Iris pigment epithelial cell (primary cell): ENCODE data around the gene FDX2.

Experiments
- DNase-seq: peaks from one replicate; pipeline ENCODE4 v3.0.0-alpha.2; 2011; ENCODE audit warnings: low read depth

The FDX2 gene

GRCh38 chr19:10332965-10333757 lies 17.3 kb upstream of the FDX2 start, which contains the start of gene RAVER1:
Gene RAVER1 (minus strand): TSS chr19:10333529. CDS start chr19:10333507, 22 bp downstream.
- peak; percentile 99 for DNase-seq

- no peak for DNase-seq
These were observed 16.5 kb upstream of the FDX2 start for GRCh38 chr19:10332158-10332964.

- DNase-seq, result no peak
These were observed 13.7 kb upstream of the FDX2 start for GRCh38 chr19:10329555-10329954.

DNA sequence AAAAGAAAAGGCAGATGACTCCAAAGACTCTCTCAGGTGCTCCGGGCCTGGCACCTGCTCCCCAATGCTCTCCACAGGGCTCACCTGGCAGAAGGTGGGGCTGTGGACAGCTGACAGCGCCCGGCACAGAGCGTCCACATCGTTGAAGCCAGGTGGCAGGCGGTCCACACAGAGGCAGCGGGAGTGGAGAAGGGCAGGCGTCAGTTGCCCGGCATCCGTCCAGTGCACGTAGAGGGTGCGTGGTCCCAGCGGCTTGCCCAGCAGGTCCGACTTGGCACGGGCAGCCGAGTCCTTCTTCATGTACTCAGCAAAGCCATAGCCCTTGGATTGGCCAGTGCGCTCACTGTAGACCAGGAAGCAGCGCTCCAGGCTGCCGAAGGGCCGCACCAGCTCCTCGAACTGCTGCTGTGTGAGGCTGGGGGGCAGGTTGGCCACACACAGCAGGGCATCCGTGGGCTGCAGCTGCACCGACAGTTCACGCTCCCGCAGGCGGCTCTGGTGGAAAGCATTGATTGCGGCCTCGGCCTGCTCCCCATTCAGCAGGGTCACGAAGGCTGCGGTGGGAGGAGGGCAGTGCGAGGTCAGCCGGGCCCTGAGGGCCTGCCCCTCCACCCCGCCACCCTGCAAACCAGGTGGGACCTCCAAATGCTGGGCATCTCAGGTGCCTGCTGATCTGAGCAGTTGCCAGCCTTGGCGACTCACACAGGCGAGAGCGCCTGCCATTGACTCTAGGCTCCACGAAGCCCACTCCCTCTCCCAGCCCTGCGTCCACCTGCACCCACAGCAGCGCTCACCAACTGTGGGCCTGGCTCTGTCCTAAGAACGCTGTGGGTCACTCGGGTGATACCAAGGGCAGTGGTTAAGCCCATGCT lies 13.0 kb upstream of the FDX2 start:
- DNase-seq, result no peak

DNA sequence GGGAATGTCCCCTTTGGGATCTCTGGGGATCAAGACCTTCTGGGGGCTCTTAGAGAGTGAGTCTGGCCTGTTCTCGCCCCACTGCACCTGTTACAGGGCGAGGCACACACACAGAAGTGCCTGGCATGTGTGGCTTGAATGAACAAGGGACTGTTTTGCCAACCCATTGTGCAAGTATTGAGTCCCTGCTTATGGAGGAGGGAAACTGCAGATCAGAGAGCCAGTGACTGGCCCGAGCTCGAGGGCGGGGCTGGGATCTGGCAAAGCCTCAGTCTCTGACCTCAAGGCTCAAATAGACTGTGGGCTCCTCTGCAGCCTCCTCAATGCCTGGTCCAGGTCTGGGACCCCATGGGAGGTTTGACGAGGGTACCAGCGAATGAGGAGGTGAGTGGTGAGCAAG lies 12.0 kb upstream of the FDX2 start:
- no peak for DNase-seq

DNA sequence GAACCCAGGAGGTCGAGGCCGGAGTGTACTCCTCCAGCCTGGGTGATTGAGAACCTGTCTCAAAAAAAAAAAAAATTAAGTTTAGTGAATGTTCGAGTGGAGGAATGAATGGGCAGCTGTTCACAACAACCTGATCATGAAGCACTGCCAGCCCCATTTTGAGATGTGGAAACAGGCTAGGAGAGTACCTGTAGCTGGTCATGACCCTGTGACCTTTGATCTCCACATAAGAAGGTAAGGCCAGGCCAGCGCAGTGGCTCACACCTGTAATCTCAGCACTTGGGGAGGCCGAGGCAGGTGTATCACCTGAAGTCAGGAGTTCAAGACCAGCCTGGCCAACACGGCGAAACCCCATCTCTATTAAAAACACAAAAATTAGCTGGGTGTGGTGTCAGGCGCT lies 9.9 kb upstream of the FDX2 start:
- no peak for DNase-seq

DNA sequence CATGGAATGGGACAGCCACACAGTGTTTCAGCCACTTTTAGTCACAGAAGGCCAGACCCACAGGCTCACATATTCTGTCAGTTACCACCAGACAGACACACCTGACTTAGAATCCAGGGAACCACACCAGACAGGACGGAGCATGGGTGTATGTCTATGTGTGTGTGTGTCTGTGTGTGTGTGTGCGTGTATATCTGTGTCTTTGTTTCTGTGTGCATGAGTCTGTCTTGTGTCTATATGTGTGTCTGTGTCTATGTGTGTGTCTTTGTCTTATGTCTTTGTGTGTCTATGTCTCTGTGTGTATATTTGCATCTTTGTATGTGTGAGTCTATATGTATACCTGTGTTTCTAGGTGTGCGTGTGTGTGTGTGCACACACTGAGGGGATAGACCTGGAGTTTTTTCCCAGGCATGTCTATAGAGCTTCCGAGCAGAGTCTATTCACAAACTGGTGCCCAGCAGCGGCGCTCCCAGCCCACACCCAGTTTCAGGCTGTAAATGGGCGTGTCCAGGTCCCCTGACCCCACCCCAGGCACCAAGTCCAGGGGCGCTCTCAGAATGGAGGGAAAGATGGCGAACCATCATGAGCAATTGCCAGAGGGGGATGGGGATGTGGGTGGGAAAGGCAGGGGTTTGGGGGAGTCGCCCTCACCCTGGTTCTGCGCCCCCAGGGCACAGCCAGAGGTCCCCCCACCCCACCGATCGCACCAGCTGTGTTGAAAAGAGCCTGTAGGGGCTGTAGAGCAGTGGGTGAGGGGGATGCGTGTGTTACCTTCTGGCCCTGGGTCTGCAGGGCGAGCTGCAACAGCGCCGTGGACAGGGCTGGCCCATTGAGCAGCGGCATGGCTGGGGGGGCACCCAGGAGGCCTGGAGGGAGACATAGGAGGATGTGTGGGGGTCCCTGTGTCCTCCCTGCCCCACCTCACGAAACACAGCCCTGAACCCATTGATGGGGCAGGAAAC lies 6.3 kb upstream of the FDX2 start:
- no peak for DNase-seq

- DNase-seq, result no peak
These were observed 5.6 kb upstream of the FDX2 start for GRCh38 chr19:10321417-10321797.

GRCh38 chr19:10320602-10321416 lies 5.0 kb upstream of the FDX2 start:
- no peak for DNase-seq

GRCh38 chr19:10318807-10319682 lies 3.2 kb upstream of the FDX2 start:
- no peak for DNase-seq

DNA sequence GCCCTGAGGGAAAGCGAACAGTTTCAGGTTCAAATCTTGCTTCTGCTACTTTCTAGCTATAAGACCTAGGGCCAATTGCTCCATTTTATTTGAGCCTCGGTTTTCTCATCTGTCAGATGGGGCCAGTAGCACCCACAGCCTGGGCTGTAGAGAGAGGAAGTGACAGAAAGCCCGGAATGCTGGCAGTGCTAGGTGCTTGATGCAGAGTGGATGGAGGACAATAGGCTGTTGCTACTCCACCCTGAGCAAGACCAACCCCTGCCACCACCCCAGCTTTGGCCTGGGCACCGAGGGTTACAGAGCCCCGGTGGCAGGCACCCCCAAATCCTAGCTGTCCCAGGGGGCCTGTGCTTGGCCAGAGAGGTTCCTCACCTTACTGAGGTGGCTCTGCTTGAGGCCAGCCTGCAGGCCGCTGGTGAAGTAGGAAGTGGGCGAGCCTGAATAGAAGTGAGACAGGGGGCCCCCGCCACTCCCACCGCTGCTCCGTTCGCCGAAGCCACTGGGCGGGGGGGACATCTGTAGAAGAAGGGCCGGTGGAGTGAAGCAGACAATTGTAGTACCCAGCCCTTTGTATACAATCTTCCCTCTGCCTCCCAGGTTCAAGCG lies 2.1 kb upstream of the FDX2 start:
- no peak for DNase-seq

- no peak for DNase-seq
These were observed 1.4 kb upstream of the FDX2 start for GRCh38 chr19:10317045-10317856.

DNA sequence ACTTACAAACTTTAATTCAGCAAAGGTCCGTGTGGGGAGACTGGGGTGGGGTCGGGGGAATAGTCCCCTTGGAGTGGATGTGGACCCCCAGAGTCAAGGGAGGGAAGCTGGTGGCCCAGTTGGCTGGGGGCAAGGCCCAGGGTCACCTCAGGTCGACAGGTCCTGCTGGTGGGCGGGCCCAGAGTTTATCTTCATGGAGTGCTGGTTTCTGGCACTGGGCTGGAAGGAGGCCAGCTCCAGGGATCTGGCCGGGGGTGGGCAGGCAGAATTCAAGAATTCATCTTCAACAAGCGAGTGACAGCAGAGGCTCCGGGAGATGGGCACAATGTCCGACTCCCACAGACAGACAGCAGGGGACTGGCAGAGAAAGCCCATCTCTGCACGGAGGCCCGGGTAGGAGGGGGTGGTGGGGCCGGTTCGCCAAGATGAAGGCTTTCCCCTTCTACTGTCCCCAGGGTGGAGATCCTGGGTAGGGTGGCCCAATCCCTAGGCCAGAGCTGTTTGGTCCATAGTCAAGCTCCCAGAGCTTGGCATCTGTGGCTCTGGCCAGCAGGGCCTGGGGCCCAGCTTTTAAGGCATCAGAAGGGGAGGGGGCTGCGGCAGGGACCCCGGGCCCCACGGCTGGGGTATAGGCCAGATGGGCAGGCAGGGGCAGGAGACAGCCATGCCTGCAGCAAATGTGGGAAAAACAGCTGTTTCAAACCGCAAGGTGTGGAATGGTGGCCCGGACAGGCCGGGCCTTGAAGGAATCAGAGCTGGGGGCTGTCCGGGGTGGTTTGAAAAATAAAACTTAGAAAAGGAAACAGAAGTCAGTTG lies 622 bp upstream of the FDX2 start:
- no peak for DNase-seq

GRCh38 chr19:10309423-10309822 lies 6.4 kb downstream of the FDX2 start, which contains the start of gene ZGLP1:
Gene ZGLP1 (minus strand): TSS chr19:10309815.
- no peak for DNase-seq

DNA sequence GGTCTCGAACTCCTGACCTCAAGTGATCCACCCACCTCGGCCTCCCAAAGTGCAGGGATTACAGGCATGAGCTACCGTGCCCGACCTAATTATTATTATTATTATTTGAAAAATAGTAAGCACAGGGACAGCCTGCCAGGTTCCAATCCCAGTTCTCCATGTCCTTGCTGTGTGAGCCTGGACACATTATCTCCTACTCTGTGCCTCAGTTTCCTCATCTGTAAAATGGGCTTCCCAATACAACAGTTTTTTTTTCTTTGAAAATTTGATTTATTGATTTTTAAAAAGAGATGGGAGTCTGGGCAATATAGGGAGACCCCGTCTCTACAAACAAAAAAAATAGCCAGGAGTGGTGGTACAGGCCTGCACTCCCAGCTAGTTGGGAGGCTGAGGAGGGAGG lies 9.5 kb downstream of the FDX2 start:
- DNase-seq, result no peak

GRCh38 chr19:10305139-10305806 lies 10.5 kb downstream of the FDX2 start:
- DNase-seq, result peak; percentile 54
